ENCODE results near the gene STEAP1B. TPM values are rescaled to one million over a fixed set of nuclear protein-coding genes. Genes with fewer than 3 reads are reported as not detected.

The STEAP1B gene
- total RNA-seq, result 2.9 and 3.8 TPM in 2 replicates

GRCh38 chr7:22499888-22500689 is at the start of gene STEAP1B:
TSS of gene STEAP1B (minus strand) at chr7:22500188. CDS start at chr7:22494855, 5,333 bp downstream.

Other genes with a start within 250 kb of the STEAP1B start
- gene RAPGEF5, start 143.0 kb downstream of the STEAP1B start, total RNA-seq, result 0.85 and 4.8 TPM in 2 replicates
- gene IL6, start 227.0 kb upstream of the STEAP1B start, total RNA-seq, result 3.0 and 33.0 TPM in 2 replicates

Data from pericardium fibroblast (primary cell).